NCI-H1436 treated with DMSO at 0.1 percent for 48 hours (cell line): ENCODE results near the gene C3orf62.
A peak's percentile ranks its signal among the peaks of the same experiment; 100 is the strongest.
"Not testable (repeated sequence)": the region's sequence is repeated elsewhere in the genome, so short reads cannot be mapped to it uniquely, and the experiment has no call there.

ENCODE experiments used
- DNase-seq: peaks from one replicate; lab custom pipeline; 2025; lab: John Stamatoyannopoulos, UW

Gene C3orf62

GRCh38 chr3:49266410-49267095, 10.5 kb downstream of the C3orf62 start:
- DNase-seq, result no peak

GRCh38 chr3:49265661-49266386, 11.2 kb downstream of the C3orf62 start:
- no peak for DNase-seq

- DNase-seq, result no peak
Measured at GRCh38 chr3:49263159-49263889, 13.7 kb downstream of the C3orf62 start.

GRCh38 chr3:49260806-49261324, 16.2 kb downstream of the C3orf62 start:
- DNase-seq, result no peak

GRCh38 chr3:49257187-49257586, 19.8 kb downstream of the C3orf62 start:
- DNase-seq, result no peak

- no peak for DNase-seq
Measured at GRCh38 chr3:49255718-49256511, 21.1 kb downstream of the C3orf62 start.

GRCh38 chr3:49255112-49255511, 21.9 kb downstream of the C3orf62 start:
- DNase-seq, result no peak

GRCh38 chr3:49253512-49253911, 23.5 kb downstream of the C3orf62 start:
- no peak for DNase-seq

- no peak for DNase-seq
Measured at GRCh38 chr3:49248840-49249227, 28.2 kb downstream of the C3orf62 start.

- peak; percentile 3 for DNase-seq
Measured at GRCh38 chr3:49244581-49245205, 32.3 kb downstream of the C3orf62 start.

- DNase-seq, result not testable (repeated sequence)
Measured at GRCh38 chr3:49240091-49240490, 36.9 kb downstream of the C3orf62 start.

- DNase-seq, result no peak
Measured at GRCh38 chr3:49238274-49239127, 38.5 kb downstream of the C3orf62 start.

GRCh38 chr3:49237344-49237743, 39.7 kb downstream of the C3orf62 start:
- no peak for DNase-seq

GRCh38 chr3:49236226-49236625, 40.8 kb downstream of the C3orf62 start:
- DNase-seq, result no peak

- not testable (repeated sequence) for DNase-seq
Measured at GRCh38 chr3:49228817-49229216, 48.2 kb downstream of the C3orf62 start.

- no peak for DNase-seq
Measured at GRCh38 chr3:49222002-49222401, 55.0 kb downstream of the C3orf62 start.

GRCh38 chr3:49220985-49221563, 56.0 kb downstream of the C3orf62 start:
- DNase-seq, result not testable (repeated sequence)

GRCh38 chr3:49219132-49219531, 57.9 kb downstream of the C3orf62 start:
- no peak for DNase-seq
